ENCODE measurements around the gene PLPPR4.
"Not testable (repeated sequence)": the region's sequence is repeated elsewhere in the genome, so short reads cannot be mapped to it uniquely, and the experiment has no call there.

PLPPR4 gene

GRCh38 chr1:99264201-99265021, at the start of gene PLPPR4:
Gene PLPPR4 (plus strand): TSS chr1:99264492. CDS start chr1:99264594, 102 bp downstream.
- DNase-seq (ENCODE audit: low spot score): no peak

- no peak for DNase-seq (ENCODE audit: low spot score)
These were observed 47.3 kb upstream of the PLPPR4 start for GRCh38 chr1:99216956-99217355.

- DNase-seq (ENCODE audit: low spot score): no peak
These were observed 46.7 kb upstream of the PLPPR4 start for GRCh38 chr1:99217599-99217998.

- DNase-seq (ENCODE audit: low spot score): no peak
These were observed 45.7 kb upstream of the PLPPR4 start for GRCh38 chr1:99218572-99218971.

- DNase-seq (ENCODE audit: low spot score): no peak
These were observed 45.3 kb upstream of the PLPPR4 start for GRCh38 chr1:99218999-99219398.

- no peak for DNase-seq (ENCODE audit: low spot score)
These were observed 37.0 kb upstream of the PLPPR4 start for GRCh38 chr1:99227056-99227897.

GRCh38 chr1:99228153-99228552, 36.1 kb upstream of the PLPPR4 start:
- DNase-seq (ENCODE audit: low spot score): no peak

- no peak for DNase-seq (ENCODE audit: low spot score)
These were observed 35.2 kb upstream of the PLPPR4 start for GRCh38 chr1:99229122-99229521.

GRCh38 chr1:99230695-99231094, 33.6 kb upstream of the PLPPR4 start:
- DNase-seq (ENCODE audit: low spot score): no peak

GRCh38 chr1:99232172-99232571, 32.1 kb upstream of the PLPPR4 start:
- no peak for DNase-seq (ENCODE audit: low spot score)

GRCh38 chr1:99233446-99233845, 30.8 kb upstream of the PLPPR4 start:
- no peak for DNase-seq (ENCODE audit: low spot score)

GRCh38 chr1:99236756-99237155, 27.5 kb upstream of the PLPPR4 start:
- no peak for DNase-seq (ENCODE audit: low spot score)

- DNase-seq (ENCODE audit: low spot score): no peak
These were observed 24.6 kb upstream of the PLPPR4 start for GRCh38 chr1:99239690-99240089.

- no peak for DNase-seq (ENCODE audit: low spot score)
These were observed 23.7 kb upstream of the PLPPR4 start for GRCh38 chr1:99240621-99241020.

GRCh38 chr1:99246152-99246551, 18.1 kb upstream of the PLPPR4 start:
- no peak for DNase-seq (ENCODE audit: low spot score)

- no peak for DNase-seq (ENCODE audit: low spot score)
These were observed 17.1 kb upstream of the PLPPR4 start for GRCh38 chr1:99247199-99247598.

- no peak for DNase-seq (ENCODE audit: low spot score)
These were observed 13.6 kb upstream of the PLPPR4 start for GRCh38 chr1:99250728-99251127.

GRCh38 chr1:99251308-99251707, 13.0 kb upstream of the PLPPR4 start:
- DNase-seq (ENCODE audit: low spot score): no peak

- DNase-seq (ENCODE audit: low spot score): peak; percentile 16
These were observed 11.7 kb upstream of the PLPPR4 start for GRCh38 chr1:99252630-99253029.

- not testable (repeated sequence) for DNase-seq (ENCODE audit: low spot score)
These were observed 3.9 kb upstream of the PLPPR4 start for GRCh38 chr1:99260402-99260801.

GRCh38 chr1:99265124-99265523, 832 bp downstream of the PLPPR4 start:
- DNase-seq (ENCODE audit: low spot score): no peak

GRCh38 chr1:99266726-99267125, 2.4 kb downstream of the PLPPR4 start:
- DNase-seq (ENCODE audit: low spot score): peak; percentile 9

- DNase-seq (ENCODE audit: low spot score): no peak
These were observed 3.7 kb downstream of the PLPPR4 start for GRCh38 chr1:99268021-99268420.

Measured in RKO (cell line).